Stimulated activated naive CD4-positive, alpha-beta T cell treated with Interleukin-2 at 50 U/mL for 16 hours (primary cell): ENCODE results near the gene DKC1.

ENCODE experiments used
- DNase-seq: peaks from one replicate; lab custom pipeline; 2025; lab: John Stamatoyannopoulos, UW

DKC1 gene

GRCh38 chrX:154737136-154737535 is 25.5 kb upstream of the DKC1 start:
- no peak for DNase-seq

DNA sequence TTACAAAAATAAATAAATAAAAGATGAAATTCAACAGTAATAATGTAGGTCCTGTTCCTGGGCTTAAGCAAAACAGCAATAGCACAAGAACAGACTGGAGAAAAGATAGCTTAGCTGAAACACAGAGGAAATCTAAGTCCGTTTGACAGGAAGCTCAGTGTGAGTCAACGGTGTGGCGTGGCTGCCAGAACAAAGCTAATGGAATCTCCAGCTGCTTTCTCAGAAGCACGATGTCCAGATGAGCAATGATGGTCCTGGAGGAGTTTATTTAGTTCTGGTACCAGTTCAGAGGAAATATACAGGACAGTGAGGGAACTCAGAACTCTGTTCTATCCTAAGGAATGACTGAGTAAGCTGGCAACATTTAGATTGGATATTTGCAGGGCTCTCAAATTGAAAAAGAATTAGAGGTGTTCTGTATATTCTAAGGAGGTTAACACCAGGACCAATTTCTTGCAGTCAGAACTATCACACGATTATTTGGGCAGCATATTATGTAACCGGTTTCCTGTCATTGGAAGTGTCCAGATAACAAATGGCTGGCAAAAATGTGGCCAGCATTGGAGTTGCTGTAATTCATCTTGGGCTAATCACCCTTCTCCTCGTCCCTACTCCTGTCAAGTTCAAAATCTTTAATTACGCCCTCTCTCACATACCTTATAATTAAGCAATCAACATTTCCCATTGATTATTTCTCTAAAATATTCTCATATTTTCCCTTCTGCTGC is 24.5 kb upstream of the DKC1 start:
- no peak for DNase-seq

DNA sequence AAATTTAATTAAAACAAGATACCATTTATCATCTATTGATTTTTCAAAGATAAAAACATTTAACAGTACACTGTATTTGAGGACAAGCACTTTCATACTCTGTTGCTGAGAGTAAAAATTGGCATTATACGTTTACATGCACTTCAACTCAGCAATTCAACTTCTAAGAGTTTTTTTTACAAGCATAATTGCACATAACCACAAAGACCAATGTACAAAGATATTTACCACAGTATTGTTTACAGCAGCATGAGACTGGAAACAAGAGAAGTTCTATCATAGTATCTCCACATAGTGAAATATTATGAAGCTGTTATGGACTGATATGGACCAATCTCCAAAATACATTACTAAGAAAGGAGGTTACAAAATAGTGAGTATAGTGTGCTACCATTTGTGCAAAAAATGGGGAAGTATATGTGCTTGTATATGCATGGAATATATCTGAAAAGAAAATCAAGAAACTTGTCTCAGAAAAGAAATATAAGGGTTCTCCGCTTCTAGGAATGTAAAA is 22.7 kb upstream of the DKC1 start:
- DNase-seq: no peak

DNA sequence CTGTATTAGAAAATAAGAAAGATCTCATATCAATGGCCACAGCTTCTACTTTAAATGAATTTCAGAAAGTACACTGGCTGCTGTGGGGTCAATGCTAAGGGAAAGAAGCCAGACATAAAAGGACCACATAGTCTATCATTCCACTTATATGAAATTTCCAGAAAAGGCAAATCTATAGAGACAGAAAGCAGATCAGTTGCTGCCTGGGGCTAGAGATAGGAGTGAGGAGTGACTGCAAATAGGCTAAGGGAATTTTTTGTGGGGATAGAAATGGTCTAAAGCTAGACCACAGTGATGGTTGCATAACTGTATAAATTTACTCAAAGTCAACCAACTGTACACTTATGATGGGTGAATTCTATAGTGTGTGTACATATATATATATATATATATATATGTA is 20.1 kb upstream of the DKC1 start:
- no peak for DNase-seq

- DNase-seq: no peak
These were observed 13.8 kb upstream of the DKC1 start for GRCh38 chrX:154748712-154749339.

GRCh38 chrX:154749856-154750255 is 12.8 kb upstream of the DKC1 start:
- no peak for DNase-seq

DNA sequence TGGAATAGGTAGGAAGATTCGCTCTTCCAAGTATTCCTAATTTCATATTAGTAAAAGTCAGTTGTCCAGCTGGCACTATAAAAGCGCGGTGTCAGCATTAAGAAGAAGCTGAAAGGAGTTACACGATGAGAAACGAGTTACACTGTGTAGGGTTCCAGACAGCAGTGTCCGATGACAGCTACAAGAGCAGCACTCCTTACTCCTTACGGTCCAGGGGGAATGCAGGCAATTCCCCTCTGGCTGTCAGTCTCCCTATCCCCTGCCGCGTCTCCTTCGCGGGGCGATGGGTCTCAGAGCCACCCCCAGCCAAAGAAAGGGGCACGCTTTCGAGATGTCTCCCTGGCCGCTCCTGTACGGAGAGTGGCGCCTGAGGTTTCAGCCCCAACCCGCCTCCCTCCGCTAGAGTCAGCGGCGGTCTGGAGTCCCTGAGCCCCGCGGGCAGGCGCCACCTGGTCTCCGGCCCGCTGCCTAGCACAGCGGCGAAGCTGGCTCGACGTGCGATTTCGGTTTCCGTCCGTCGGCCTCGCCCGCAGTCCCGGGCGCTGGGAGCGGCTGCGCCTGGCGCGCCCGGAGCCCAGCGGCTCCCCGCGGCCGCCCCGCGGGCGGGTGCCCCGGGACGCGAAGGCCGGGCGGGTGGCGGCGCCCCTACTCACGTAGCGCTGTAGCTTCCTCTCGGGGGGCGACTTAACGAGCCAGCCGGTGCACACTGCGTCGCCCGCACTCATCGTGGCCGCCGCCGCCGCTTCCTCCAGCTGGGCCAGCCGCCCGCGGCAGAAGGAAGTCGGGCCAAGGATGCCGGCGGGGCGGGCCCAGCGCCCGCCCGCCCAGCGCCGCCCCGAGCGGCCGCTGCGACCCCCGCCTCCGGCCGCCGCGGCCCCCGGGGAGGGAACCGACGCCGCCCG is 12.1 kb upstream of the DKC1 start, which contains the start of gene GAB3:
GAB3 (minus strand) TSS at position 777 of the 902 bp plus-strand sequence; CDS start at position 725, 52 bp downstream.
- peak; percentile 30 for DNase-seq

GRCh38 chrX:154751203-154751668 is 11.4 kb upstream of the DKC1 start:
- DNase-seq: no peak

DNA sequence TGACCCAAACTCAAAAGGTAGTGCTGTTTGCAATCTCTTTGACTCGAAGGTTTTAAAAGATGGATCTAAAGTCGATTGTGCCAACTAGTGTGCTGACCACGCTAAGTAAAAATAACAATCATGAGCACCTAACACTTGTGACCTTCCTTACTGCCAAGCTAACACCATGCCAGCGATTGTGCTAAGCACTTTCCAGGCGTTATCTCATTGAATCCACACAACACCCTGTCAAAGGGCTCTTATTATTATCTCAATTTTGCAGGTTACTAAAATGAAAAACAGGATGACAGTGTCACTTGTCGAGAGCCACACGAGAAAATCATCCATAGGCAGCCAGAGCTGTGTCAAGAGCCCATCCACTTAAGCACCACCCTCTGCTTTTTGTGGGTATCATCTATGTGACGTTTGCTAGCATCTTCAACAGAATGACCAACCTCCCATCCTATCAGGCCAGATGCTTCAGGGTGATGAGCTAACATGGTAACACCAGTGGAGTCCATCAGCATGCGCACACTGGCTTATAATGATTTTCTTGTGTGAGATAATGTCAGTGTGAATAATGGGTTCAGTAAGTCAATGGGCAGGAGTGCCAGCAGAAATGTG is 10.9 kb upstream of the DKC1 start:
- DNase-seq: no peak

GRCh38 chrX:154758696-154759095 is 4.0 kb upstream of the DKC1 start:
- no peak for DNase-seq

- no peak for DNase-seq
These were observed 607 bp upstream of the DKC1 start for GRCh38 chrX:154761977-154762536.

- no peak for DNase-seq
These were observed 12.0 kb downstream of the DKC1 start for GRCh38 chrX:154774622-154775021.

DNA sequence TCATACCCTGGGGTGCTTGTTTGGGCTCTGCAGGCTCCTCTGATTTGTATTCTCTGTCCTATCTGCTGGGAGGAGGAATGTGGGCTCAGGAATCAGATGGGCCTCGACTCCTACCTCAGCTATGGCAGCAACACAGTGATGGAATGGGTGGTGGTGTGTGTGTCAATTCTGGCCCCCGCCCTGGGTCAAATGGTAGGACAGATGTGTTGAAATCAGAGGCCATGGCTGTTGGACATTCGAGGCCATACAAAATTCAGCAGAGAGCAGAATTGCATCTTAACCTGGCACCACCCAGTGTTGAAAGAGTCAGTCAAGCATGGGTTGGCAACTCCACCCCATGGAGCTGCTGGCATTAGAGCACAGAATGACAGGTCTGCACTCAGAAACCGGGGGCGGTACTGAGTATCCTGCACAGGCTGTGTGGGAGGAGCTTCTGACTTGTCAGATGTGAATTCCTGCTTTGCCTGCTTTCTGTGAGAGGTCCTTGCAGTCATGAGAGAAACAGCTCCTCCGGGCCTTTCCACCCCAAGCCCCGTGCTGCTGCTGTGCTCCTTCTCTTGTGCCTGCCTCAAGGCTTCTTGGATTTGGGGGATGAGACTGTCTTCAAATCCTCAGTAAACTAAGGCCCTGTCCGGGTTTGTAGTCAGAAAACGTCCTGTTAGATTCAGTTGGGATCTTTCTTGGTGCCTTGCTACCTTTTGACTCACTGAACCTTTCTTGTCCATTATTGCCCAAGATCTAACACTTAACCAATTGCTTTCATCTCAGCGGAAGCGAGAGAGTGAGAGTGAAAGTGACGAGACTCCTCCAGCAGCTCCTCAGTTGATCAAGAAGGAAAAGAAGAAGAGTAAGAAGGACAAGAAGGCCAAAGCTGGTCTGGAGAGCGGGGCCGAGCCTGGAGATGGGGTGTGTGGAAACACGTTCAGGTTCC is 13.0 kb downstream of the DKC1 start:
- DNase-seq: peak; percentile 42

DNA sequence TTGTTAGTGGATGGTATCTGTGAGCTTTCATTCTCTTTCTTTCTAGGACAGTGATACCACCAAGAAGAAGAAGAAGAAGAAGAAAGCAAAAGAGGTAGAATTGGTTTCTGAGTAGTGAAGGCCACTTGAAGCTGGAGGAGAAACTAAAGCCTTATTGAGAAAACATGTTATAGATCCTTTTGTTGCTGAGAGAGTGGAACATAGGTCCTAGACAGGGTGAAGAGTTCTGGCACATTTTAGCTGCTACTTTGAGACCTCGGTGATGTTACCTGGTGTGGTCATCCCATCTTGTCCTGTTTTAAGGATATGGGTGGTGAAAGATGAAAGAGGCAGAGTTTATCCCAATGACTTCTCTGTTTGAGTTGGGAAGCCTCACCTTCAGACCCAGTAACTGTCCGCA is 14.1 kb downstream of the DKC1 start:
- DNase-seq: no peak

- DNase-seq: no peak
These were observed 16.6 kb downstream of the DKC1 start for GRCh38 chrX:154779261-154779660.

GRCh38 chrX:154780968-154781367 is 18.3 kb downstream of the DKC1 start:
- DNase-seq: no peak

- DNase-seq: no peak
These were observed 21.7 kb downstream of the DKC1 start for GRCh38 chrX:154784149-154784995.

GRCh38 chrX:154785716-154786115 is 23.1 kb downstream of the DKC1 start:
- no peak for DNase-seq

GRCh38 chrX:154791467-154791866 is 28.8 kb downstream of the DKC1 start:
- no peak for DNase-seq

DNA sequence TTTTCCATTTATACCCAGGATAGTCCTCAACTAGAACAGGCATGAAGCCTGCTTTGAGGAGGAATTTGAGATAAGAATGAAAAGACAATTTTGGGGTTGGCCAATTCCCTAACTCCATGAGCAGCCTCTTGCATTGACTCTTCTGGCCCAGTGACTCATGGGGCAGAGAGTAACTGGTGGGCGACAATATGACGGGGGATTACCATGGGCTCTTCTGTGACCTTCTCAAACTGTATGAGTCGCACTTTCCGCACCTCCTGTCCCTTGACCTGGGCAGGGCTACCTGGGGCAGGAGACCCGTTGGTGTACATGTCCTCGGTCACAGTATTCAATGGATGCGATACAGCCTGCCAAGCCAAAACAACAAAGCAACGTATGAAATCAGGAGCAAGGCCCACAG is 29.3 kb downstream of the DKC1 start:
- DNase-seq: no peak
